OCI-LY3 (cell line): ENCODE measurements around the gene GATAD2B.
A peak's percentile ranks its signal among the peaks of the same experiment; 100 is the strongest.
"Not testable (repeated sequence)": the region's sequence is repeated elsewhere in the genome, so short reads cannot be mapped to it uniquely, and the experiment has no call there.

Experiments used
- H2AFZ ChIP-seq: fragments of 200-600, 300-600 bp; shearing (Covaris generic); 2 replicates; pipeline ENCODE4 v1.6.0; 2014; ENCODE audit warnings: antibody characterized with exemption, low read depth, low read length
- H3K27ac ChIP-seq: fragments of 200-600, 300-600 bp; sonication (generic); 2 replicates; pipeline ENCODE4 v1.5.1; 2014; ENCODE audit warnings: mild to moderate bottlenecking, low read length, moderate library complexity, mixed read lengths
- H3K27me3 ChIP-seq: fragments of 200-600, 300-600 bp; sonication (generic); 2 replicates; pipeline ENCODE4 v1.6.1; 2014; ENCODE audit warnings: low read depth, low read length, mixed read lengths
- H3K36me3 ChIP-seq: fragments of 200-600, 300-600 bp; sonication (generic); replicated peaks from 2 replicates; pipeline ENCODE3; 2014; ENCODE audit warnings: low read depth, low read length, mixed read lengths
- H3K4me1 ChIP-seq: fragments of 300-600, 200-600 bp; sonication (generic); 2 replicates; pipeline ENCODE4 v1.6.1; 2014; ENCODE audit warnings: low read length, mixed read lengths
- H3K4me2 ChIP-seq: fragments of 200-600, 300-600 bp; sonication (generic); 2 replicates; pipeline ENCODE4 v1.6.1; 2014; ENCODE audit warnings: low read length, mixed read lengths
- H3K4me3 ChIP-seq: fragments of 300-600, 200-600 bp; sonication (generic); 2 replicates; pipeline ENCODE4 v1.5.1; 2014; ENCODE audit warnings: antibody characterized with exemption, mild to moderate bottlenecking, low read length, moderate library complexity
- H3K79me2 ChIP-seq: fragments of 300-600, 200-600 bp; shearing (Covaris generic); 2 replicates; pipeline ENCODE4 v1.6.1; 2014; ENCODE audit warnings: mild to moderate bottlenecking, low read length, mixed read lengths
- H3K9ac ChIP-seq: fragments of 300-600, 200-600 bp; shearing (Covaris generic); 2 replicates; pipeline ENCODE4 v1.6.0; 2014; ENCODE audit warnings: mild to moderate bottlenecking, low read length, moderate library complexity
- H3K9me3 ChIP-seq: fragments of 200-600, 300-600 bp; shearing (Covaris generic); 2 replicates; pipeline ENCODE4 v1.6.1; 2014; ENCODE audit warnings: low read length, mixed read lengths; ENCODE audit not compliant: insufficient read depth
- H4K20me1 ChIP-seq: fragments of 200-600, 300-600 bp; sonication (generic); 2 replicates; pipeline ENCODE4 v1.6.1; 2016; ENCODE audit warnings: low read length, mixed read lengths; ENCODE audit not compliant: insufficient read depth
- CTCF ChIP-seq: fragments of 200-600, 300-600 bp; sonication (generic); IDR thresholded peaks from 2 replicates; pipeline ENCODE4 v1.5.1; 2014; ENCODE audit warnings: antibody characterized with exemption, low read length, low read depth
- EZH2phosphoT487 ChIP-seq: fragments of 200-600 bp; shearing (Covaris generic); IDR thresholded peaks from 2 replicates; pipeline ENCODE4 v1.6.1; 2018; ENCODE audit warnings: antibody characterized with exemption, mixed run types, low read depth

Gene GATAD2B

GRCh38 chr1:153790313-153790965 is 132.3 kb downstream of the GATAD2B start:
- peak overlapping the region; percentile 73 for H3K4me3 ChIP-seq
- peak overlapping the region; percentile 73 for H2AFZ ChIP-seq
- TF ChIP-seq EZH2phosphoT487 = no peak
- H3K9me3 ChIP-seq = 0 out of 2 replicates have a peak, but pooled peaks cover 3% of the 10 kb centered on the region
- peak overlapping the region; percentile 93 for H3K27ac ChIP-seq
- no peaks in the 10 kb centered on the region for H4K20me1 ChIP-seq
- H3K4me1 ChIP-seq = peaks cover 38% of the 10 kb centered on the region
- peaks cover 20% of the 10 kb centered on the region for H3K27me3 ChIP-seq
- H3K79me2 ChIP-seq = no peaks in the 10 kb centered on the region
- no peaks in the 10 kb centered on the region for H3K36me3 ChIP-seq
- peak overlapping the region; percentile 67 for H3K9ac ChIP-seq
- H3K4me2 ChIP-seq = peak overlapping the region; percentile 95

DNA sequence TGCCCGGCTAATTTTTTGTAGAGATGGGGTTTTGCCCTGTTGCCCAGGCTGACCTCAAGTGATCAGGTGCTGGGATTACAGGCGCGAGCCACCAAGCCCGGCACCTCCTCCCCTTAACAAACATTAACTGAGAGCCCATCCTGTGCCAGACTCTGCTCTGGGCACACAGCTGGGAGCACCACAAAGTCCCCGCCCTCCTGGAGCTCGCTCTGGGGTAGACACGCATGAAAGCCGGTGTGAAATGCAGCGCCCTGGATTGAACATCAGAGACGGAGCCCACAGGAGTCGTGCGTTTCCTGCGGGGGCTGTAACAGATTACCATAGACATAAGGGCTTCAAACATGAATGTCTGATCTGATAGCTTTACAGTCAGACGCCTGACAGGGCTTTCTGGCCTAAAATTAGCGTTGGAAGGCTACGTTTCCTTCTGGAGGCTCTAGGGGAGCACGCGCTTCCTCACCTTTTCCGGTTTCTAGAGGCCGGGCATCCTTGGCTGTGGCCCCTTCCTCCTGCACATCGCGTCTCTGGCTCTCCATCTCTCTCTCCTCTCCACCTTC is 133.2 kb downstream of the GATAD2B start:
- Histone ChIP-seq H3K36me3 (no peaks in the 10 kb centered on the region), H3K27ac (no peak overlapping the region), H4K20me1 (no peaks in the 10 kb centered on the region), H3K27me3 (peaks cover 20% of the 10 kb centered on the region), H3K4me2 (peak overlapping the region; percentile 95), H3K9ac (peak overlapping the region; percentile 67; the same call in 1 of the 2 replicates), H3K79me2 (no peaks in the 10 kb centered on the region), H3K4me3 (peak overlapping the region; percentile 19), H2AFZ (peak overlapping the region; percentile 41), H3K9me3 (0 out of 2 replicates have a peak, but pooled peaks cover 3% of the 10 kb centered on the region), H3K4me1 (peaks cover 43% of the 10 kb centered on the region)
- TF ChIP-seq EZH2phosphoT487 = no peak
- TF ChIP-seq CTCF = no peak

GRCh38 chr1:153786038-153786790 is 136.6 kb downstream of the GATAD2B start:
- Histone ChIP-seq H3K9ac (no peak overlapping the region), H3K36me3 (no peaks in the 10 kb centered on the region), H3K27me3 (peaks cover 16% of the 10 kb centered on the region), H3K27ac (no peak overlapping the region), H3K4me3 (no peak overlapping the region), H4K20me1 (no peaks in the 10 kb centered on the region), H3K4me1 (peaks cover 40% of the 10 kb centered on the region), H3K79me2 (no peaks in the 10 kb centered on the region), H3K4me2 (peak overlapping the region; percentile 43; the same call in 1 of the 2 replicates), H3K9me3 (0 out of 2 replicates have a peak, but pooled peaks cover 3% of the 10 kb centered on the region), H2AFZ (no peak overlapping the region)
- TF ChIP-seq EZH2phosphoT487 = no peak
- TF ChIP-seq CTCF = no peak

- peak overlapping the region; percentile 78 for H3K9ac ChIP-seq
- TF ChIP-seq EZH2phosphoT487 = no peak
- no peak for TF ChIP-seq CTCF
- H3K36me3 ChIP-seq = no peaks in the 10 kb centered on the region
- H3K27me3 ChIP-seq = peaks cover 8% of the 10 kb centered on the region; the same call in 1 of the 2 replicates
- H3K4me2 ChIP-seq = peak overlapping the region; percentile 72
- H3K27ac ChIP-seq = peak overlapping the region; percentile 60
- peak overlapping the region; percentile 78 for H3K4me3 ChIP-seq
- H4K20me1 ChIP-seq = no peaks in the 10 kb centered on the region
- 0 out of 2 replicates have a peak, but pooled peaks cover 3% of the 10 kb centered on the region for H3K9me3 ChIP-seq
- peak overlapping the region; percentile 79 for H2AFZ ChIP-seq
- H3K79me2 ChIP-seq = no peaks in the 10 kb centered on the region
- H3K4me1 ChIP-seq = peaks cover 16% of the 10 kb centered on the region
Observed at GRCh38 chr1:153783233-153784190, 139.3 kb downstream of the GATAD2B start.

- Histone ChIP-seq H3K27ac (0 out of 2 replicates have a peak overlapping the region, but pooled peaks have one; percentile 60), H2AFZ (peak overlapping the region; percentile 64; the same call in 1 of the 2 replicates), H3K4me1 (peaks cover 16% of the 10 kb centered on the region), H3K4me2 (peak overlapping the region; percentile 72), H3K4me3 (peak overlapping the region; percentile 78), H3K9ac (peak overlapping the region; percentile 78)
- not testable (repeated sequence) for H3K27me3 ChIP-seq, H3K36me3 ChIP-seq, H3K9me3 ChIP-seq, H4K20me1 ChIP-seq, H3K79me2 ChIP-seq
Observed at GRCh38 chr1:153782648-153783047, 140.1 kb downstream of the GATAD2B start.
